Measurements from ENCODE around the gene FDXR. TPM values are rescaled to one million over a fixed set of nuclear protein-coding genes. Genes with fewer than 3 reads are reported as not detected.
A peak's percentile ranks its signal among the peaks of the same experiment; 100 is the strongest.

Gene FDXR
- total and polyA plus RNA-seq, 9 of the 15 experiments (the other 6 are each of a cell fraction or from before 2014, with no cell fraction given): 0.89 to 70.7 (median 30.9) TPM

- TF ChIP-seq, protein P1, sequence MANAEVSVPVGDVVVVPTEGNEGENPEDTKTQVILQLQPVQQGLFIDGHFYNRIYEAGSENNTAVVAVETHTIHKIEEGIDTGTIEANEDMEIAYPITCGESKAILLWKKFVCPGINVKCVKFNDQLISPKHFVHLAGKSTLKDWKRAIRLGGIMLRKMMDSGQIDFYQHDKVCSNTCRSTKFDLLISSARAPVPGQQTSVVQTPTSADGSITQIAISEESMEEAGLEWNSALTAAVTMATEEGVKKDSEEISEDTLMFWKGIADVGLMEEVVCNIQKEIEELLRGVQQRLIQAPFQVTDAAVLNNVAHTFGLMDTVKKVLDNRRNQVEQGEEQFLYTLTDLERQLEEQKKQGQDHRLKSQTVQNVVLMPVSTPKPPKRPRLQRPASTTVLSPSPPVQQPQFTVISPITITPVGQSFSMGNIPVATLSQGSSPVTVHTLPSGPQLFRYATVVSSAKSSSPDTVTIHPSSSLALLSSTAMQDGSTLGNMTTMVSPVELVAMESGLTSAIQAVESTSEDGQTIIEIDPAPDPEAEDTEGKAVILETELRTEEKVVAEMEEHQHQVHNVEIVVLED (CRISPR knock-in tag; IDR thresholded peaks at IDR 0.05): no peak
- TF ChIP-seq SMAD4 (CRISPR knock-in tag; conservative IDR thresholded peaks at IDR 0.05) (no peak), KLF16 (IDR thresholded peaks at IDR 0.05) (no peak), GABPB1 (CRISPR knock-in tag; IDR thresholded peaks at IDR 0.05) (0 out of 2 replicates have a peak, but pooled peaks have one; percentile 1), PRPF4 (IDR thresholded peaks at IDR 0.05; ENCODE audit: insufficient read depth, low read depth, low read length, poor library complexity, severe bottlenecking) (no peak), GTF2A2 (tag; IDR thresholded peaks at IDR 0.05) (no peak), RBM17 (IDR thresholded peaks at IDR 0.05; ENCODE audit: borderline replicate concordance, low read depth, low read length) (no peak), LCOR (CRISPR knock-in tag; IDR thresholded peaks at IDR 0.05) (no peak), CC2D1A (IDR thresholded peaks at IDR 0.05) (no peak), GTF3C2 (IDR thresholded peaks at IDR 0.05; ENCODE audit: borderline replicate concordance, extremely low read depth, insufficient read length) (no peak), NFXL1 (CRISPR knock-in tag; IDR thresholded peaks at IDR 0.05) (no peak), KHSRP (IDR thresholded peaks at IDR 0.05) (no peak)
- TF ChIP-seq, protein P2, sequence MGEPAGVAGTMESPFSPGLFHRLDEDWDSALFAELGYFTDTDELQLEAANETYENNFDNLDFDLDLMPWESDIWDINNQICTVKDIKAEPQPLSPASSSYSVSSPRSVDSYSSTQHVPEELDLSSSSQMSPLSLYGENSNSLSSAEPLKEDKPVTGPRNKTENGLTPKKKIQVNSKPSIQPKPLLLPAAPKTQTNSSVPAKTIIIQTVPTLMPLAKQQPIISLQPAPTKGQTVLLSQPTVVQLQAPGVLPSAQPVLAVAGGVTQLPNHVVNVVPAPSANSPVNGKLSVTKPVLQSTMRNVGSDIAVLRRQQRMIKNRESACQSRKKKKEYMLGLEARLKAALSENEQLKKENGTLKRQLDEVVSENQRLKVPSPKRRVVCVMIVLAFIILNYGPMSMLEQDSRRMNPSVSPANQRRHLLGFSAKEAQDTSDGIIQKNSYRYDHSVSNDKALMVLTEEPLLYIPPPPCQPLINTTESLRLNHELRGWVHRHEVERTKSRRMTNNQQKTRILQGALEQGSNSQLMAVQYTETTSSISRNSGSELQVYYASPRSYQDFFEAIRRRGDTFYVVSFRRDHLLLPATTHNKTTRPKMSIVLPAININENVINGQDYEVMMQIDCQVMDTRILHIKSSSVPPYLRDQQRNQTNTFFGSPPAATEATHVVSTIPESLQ (CRISPR knock-in tag; IDR thresholded peaks at IDR 0.05): peak; percentile 83; the same call in 1 of the 2 replicates
- TF ChIP-seq, protein P3, sequence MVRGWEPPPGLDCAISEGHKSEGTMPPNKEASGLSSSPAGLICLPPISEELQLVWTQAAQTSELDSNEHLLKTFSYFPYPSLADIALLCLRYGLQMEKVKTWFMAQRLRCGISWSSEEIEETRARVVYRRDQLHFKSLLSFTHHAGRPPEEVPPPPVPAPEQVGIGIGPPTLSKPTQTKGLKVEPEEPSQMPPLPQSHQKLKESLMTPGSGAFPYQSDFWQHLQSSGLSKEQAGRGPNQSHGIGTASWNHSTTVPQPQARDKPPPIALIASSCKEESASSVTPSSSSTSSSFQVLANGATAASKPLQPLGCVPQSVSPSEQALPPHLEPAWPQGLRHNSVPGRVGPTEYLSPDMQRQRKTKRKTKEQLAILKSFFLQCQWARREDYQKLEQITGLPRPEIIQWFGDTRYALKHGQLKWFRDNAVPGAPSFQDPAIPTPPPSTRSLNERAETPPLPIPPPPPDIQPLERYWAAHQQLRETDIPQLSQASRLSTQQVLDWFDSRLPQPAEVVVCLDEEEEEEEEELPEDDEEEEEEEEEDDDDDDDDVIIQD (CRISPR knock-in tag; IDR thresholded peaks at IDR 0.05): no peak
Observed at GRCh38 chr17:74872313-74873036, at the start of gene FDXR (continued).
